Pancreas (tissue), 10 donors: ENCODE measurements around the gene NPAS2. TPM values are rescaled to one million over a fixed set of nuclear protein-coding genes. Genes with fewer than 3 reads are reported as not detected.

Experiments
- ATAC-seq, 4 donors: fragments of 200-7000 bp; cut with Tn5 transposase; one replicate each; pipeline versions ENCODE4 v1.8.0 to v1.9.1; 2020; ENCODE audit warnings: mild to moderate bottlenecking in 4 of 4, moderate library complexity in 4 of 4
- DNase-seq, 6 donors: peaks; one replicate each; pipeline ENCODE4 v3.0.0-alpha.2; 2020
- FAIRE-seq: peaks from 2 replicates; lab custom pipeline; 2012; peaks lifted over from hg19 to GRCh38; lab: Jason Lieb, UNC
- H3K27ac ChIP-seq, 4 donors: fragments of 200-600 bp; sonication (generic); 1 replicate in 3 of 4; 2 replicates in 1 of 4; pipeline versions ENCODE4 v1.5.0 to v1.8.0; 2020
- H3K27me3 ChIP-seq, 4 donors: fragments of 200-600 bp; one replicate each; pipeline ENCODE4 v1.8.0; 2021
- H3K36me3 ChIP-seq, 3 donors: fragments of 200-600 bp; sonication (generic) in 1 of 3; one replicate each; pipeline versions ENCODE4 v1.5.0 to v1.8.0; 2020 to 2021
- H3K4me1 ChIP-seq, 3 donors: fragments of 200-600 bp; one replicate each; pipeline ENCODE4 v1.8.0; 2021
- H3K4me3 ChIP-seq, 4 donors: fragments of 200-600 bp; sonication (generic) in 2 of 4; one replicate each; pipeline versions ENCODE4 v1.5.0 to v1.8.0; 2020 to 2021
- H3K9me3 ChIP-seq, 4 donors: fragments of 200-600 bp; one replicate each; pipeline ENCODE4 v1.8.0; 2021
- CTCF ChIP-seq, 4 donors: fragments of 200-600 bp; sonication (generic) in 3 of 4; IDR thresholded peaks; one replicate each; pipeline versions ENCODE4 v1.5.0 to v1.8.0; 2021; ENCODE audit warnings: antibody characterized with exemption in 4 of 4
- WGBS, 2 donors: extraction: QIAGEN DNeasy Blood & Tissue Kit; methylation state at CpG; one replicate each; pipeline ENCODE4 v1.1.7; 2013; 5-methylcytosine and 5-hydroxymethylcytosine counted together
- intact Hi-C, 3 donors: fragments of 100-400 bp; cut with DNase I; formaldehyde crosslinking; loops; one replicate each; pipeline versions ENCODE4 v1.11.1 to v1.14.2; 2022
- polyA plus RNA-seq, 2 donors: library from polyadenylated mRNA; stranded (reverse); fragments of 200-250 nt; gene quantifications; one replicate each; pipeline ENCODE4 v1.2.3, GENCODE V29; 2013
- total RNA-seq, 6 donors: library from RNA; stranded (reverse); fragmentation: NEBNext Ultra II Directional in 4 of 6; extraction: Animal tissue kit (Norgen Biotek cat#: 25700) in 4 of 6; gene quantifications; one replicate each; pipeline versions ENCODE4 v1.2.1 to v1.2.4, GENCODE V29; 2021 to 2023
- donor health status: healthy with polysubstance abuse.
- donor health status: DM: no; HTN: no; CAD: no; lungs with moderate emphysema.
- donor health status: DM: no; HTN: no; CAD: no.
- donor health status: control.
- donor health status: control.
- donor health status: Bipolar disorder and iron deficiency.
- donor health status: DM: yes; HTN: yes; CAD: no.
- donor health status: DM: no; HTN: no; CAD: no.
- donor health status: DM: no; HTN: no; CAD: no.
- donor health status: DM: yes; HTN: yes; CAD: no.

Gene NPAS2
- total and polyA plus RNA-seq, 8 donors = 20.6 to 46.3 (median 32.7) TPM

DNA sequence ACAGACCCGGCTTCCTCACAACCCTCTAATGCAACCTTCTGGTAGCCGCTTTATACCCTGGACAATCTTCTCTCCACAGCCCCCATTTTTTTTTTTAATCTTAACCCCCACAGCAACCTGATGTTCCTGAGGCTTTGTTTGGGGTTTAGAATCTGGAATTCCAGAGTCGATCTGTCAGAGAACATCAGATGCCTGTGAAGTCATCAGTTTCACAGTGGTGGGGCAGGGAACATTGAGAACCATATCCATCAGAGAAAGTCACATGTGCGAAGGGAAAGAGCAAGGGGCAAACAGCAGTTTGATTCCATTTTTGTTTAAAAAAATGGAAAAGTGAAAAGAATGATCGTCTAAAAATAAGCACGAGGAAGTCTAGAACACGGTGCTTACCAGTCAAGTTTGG, 20.6 kb downstream of the NPAS2 start:
- Histone ChIP-seq H3K36me3 (no peaks in the 10 kb centered on the region), H3K9me3 (no peaks in the 10 kb centered on the region), H3K4me3 (no peak overlapping the region), H3K4me1 (peaks cover 5 to 26% (median 17%) of the 10 kb centered on the region in 3 donors), H3K27me3 (no peaks in the 10 kb centered on the region), H3K27ac (no peak overlapping the region)
- no peak for TF ChIP-seq CTCF (IDR thresholded peaks at IDR 0.05)
- WGBS, 2 donors = 67 to 82% methylated on average over 7 of the region's 7 CpGs
- ATAC-seq (no peak), DNase-seq (no peak), FAIRE-seq (no peak)
- intact Hi-C loops = no loop called here

GRCh38 chr2:100842241-100842922, 22.4 kb downstream of the NPAS2 start:
- H3K36me3 ChIP-seq = no peaks in the 10 kb centered on the region
- DNase-seq (no peak), ATAC-seq (no peak), FAIRE-seq (no peak)
- no peaks in the 10 kb centered on the region for H3K27me3 ChIP-seq
- H3K4me1 ChIP-seq = peaks cover 5 to 26% (median 21%) of the 10 kb centered on the region in 3 donors
- no peak overlapping the region for H3K27ac ChIP-seq
- intact Hi-C loops = no loop called here
- no peak for TF ChIP-seq CTCF (IDR thresholded peaks at IDR 0.05)
- 78 to 87% methylated on average over 9 of the region's 9 CpGs for WGBS, 2 donors
- no peaks in the 10 kb centered on the region for H3K9me3 ChIP-seq
- H3K4me3 ChIP-seq = no peak overlapping the region

DNA sequence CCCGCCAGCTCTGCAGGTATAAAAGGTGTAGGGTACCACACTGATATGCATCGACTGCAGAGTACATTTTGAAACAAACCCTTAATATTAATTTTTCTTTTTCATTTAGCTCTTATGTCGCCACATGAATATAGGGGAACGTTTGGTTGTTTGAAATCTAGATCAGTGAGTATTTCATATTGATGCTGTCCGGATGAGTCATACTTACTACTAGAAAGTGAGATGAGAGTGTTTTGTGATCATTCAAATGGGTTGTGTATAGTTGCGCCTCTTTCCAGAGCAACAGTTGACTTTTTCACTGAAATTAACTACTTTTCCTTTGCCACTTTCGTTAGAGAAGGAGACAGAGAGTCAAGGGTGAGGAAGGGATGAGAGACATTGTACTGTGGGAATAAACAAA, 24.6 kb downstream of the NPAS2 start:
- ATAC-seq = no peak
- 77 to 80% methylated on average over 7 of the region's 7 CpGs for WGBS, 2 donors
- FAIRE-seq = no peak
- H3K4me1 ChIP-seq = peaks cover 5 to 26% (median 21%) of the 10 kb centered on the region in 3 donors
- H3K36me3 ChIP-seq = no peaks in the 10 kb centered on the region
- TF ChIP-seq CTCF (IDR thresholded peaks at IDR 0.05) = no peak
- DNase-seq = no peak
- no peaks in the 10 kb centered on the region for H3K9me3 ChIP-seq
- no peaks in the 10 kb centered on the region for H3K27me3 ChIP-seq
- no peak overlapping the region for H3K4me3 ChIP-seq
- intact Hi-C loops = no loop called here
- H3K27ac ChIP-seq = no peak overlapping the region

DNA sequence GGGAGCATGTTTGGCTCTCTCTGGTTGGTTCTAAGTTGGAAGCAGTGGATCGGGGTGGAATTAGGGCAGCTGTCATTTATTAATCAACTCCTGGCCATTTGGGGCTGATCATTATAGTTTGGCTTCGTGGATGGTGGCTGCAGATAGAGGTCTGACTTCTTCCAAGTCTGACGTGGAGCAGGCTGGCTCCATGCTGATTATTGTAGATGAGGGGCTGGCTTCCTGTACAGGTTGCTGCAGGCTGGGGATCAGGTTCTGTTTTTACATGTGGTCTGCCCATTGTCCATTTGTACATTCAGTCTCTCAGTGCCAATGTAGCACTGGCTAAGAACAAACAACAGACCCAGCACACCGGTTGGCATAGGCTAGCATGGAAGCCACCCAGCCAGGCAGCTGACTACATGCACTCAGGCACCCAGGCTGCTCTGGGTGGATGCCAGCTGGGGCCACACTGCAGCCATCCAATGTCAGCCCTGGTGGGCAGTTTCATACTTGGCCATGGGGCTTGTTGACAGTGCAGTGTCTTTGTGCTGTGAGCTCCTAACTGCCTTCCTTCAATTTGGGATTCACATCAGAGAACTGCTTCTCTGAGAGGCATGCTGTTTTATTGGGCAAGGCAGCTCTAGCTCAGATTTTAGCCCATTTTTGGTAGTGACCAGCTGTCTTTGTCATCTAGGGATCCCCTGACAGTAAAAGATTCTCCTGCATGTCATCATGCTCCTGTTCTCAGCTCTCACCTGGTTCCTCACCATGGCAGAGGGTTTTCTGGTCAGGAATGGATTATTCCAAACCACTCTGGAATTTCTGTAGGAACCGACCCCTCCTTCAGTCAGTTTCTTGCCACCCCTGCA, 25.4 kb downstream of the NPAS2 start:
- DNase-seq = peak; percentile 63 to 91 (median 80)
- no peak for FAIRE-seq
- Histone ChIP-seq H3K9me3 (no peaks in the 10 kb centered on the region), H3K27ac (no peak overlapping the region), H3K36me3 (no peaks in the 10 kb centered on the region), H3K4me1 (peaks cover 5 to 26% (median 21%) of the 10 kb centered on the region in 3 donors), H3K27me3 (no peaks in the 10 kb centered on the region), H3K4me3 (no peak overlapping the region)
- intact Hi-C loops = no loop called here
- 44 to 62% methylated on average over 5 of the region's 5 CpGs for WGBS, 2 donors
- ATAC-seq = peak; percentile 89 to 97 (median 92)
- TF ChIP-seq CTCF (IDR thresholded peaks at IDR 0.05) = no peak
